DMS 273 (cell line): ENCODE measurements around the gene ZDHHC24.
"Not testable (repeated sequence)": the region's sequence is repeated elsewhere in the genome, so short reads cannot be mapped to it uniquely, and the experiment has no call there.

Experiments used
- DNase-seq: peaks from one replicate; lab custom pipeline; 2025; ENCODE audit not compliant: unreplicated experiment; lab: John Stamatoyannopoulos, UW

Gene ZDHHC24

DNA sequence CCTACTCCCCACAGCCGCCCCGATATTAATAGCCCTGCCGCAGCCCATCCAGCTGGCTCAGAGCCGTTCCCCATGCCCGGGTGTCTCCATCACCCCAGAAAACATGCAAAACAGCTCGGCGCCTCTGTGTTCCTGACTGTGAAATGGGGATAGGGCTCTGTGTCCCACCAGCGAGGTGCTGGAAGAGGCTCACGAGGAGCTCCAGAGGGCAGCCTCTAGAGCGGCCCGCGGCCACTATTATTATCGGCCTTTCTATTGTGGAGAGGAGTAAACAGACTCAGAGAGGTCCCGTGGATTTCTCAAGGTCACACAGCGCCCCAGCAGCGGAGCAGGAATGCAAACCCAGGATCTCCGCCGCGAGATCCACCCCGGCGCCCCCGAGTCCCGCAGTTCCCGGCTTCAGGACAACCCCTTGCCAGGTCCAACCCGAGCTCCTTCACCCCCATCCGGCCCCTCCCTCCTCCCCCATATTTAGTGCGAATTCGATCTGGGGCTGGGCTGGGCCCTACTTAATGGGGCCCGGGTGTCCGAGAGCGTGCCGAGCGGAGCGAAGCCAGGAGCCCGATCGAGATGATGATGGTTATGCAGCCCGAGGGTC lies 619 bp upstream of the ZDHHC24 start, which contains the start of gene ACTN3:
Gene ACTN3 (plus strand): TSS at position 536 of the 598 bp plus-strand sequence. CDS start 35 bp downstream, at position 571.
- peak; percentile 53 for DNase-seq

DNA sequence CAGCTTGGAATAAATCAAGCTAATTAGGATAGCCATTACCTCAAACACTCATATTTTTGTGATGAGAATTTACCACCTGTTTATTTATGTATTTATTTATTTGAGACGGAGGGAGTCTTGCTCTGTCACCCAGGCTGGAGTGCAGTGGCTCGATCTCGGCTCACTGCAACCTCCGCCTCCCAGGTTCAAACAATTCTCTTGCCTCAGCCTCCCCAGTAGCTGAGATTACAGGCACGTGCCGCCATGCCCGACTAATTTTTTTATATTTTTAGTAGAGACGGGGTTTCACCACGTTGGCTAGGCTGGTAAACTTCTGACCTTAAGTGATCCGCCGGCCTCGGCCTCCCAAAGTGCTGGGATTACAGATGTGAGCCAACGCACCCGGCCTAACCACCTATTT lies 896 bp downstream of the ZDHHC24 start:
- DNase-seq = not testable (repeated sequence)

DNA sequence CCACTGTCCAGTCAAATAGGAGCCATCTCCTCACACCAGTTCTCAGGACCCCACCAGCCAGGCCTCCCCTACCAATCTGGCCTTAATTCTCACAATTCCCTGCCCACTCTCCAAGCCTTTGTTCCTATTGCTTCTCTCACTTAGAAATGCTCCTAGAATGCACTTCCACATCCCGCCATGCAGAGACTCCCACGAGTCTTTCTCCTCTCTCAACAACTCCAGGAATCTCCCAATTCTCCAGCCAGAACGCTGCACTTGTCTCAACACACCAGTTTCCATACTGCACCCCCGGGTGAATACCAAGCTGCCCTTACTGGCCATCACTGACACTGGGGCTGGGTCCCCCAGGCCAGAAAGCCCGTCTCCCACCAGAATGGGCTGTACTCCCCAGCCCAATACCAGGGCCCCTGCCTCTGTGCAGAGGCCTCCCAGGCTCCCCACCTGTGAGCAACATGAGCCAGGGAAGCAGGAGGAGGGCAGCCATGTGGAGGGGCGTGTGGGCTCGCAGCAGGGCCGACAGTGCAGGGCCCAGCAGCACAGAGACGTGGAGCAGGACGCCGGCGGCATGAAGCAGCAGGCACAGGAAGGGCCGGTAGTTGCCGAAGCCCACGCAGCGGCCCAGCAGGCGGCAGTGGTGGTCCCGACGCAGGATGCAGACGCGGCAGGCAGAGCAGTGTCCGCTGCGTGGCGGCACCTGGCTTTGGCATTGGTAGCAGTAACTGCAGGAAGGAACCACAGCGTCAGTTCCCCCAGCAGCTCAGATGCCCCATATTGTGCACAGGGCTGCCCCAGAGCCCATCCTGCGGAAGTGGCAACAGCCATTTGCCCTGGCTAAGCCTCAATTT lies 2.4 kb downstream of the ZDHHC24 start:
- no peak for DNase-seq

DNA sequence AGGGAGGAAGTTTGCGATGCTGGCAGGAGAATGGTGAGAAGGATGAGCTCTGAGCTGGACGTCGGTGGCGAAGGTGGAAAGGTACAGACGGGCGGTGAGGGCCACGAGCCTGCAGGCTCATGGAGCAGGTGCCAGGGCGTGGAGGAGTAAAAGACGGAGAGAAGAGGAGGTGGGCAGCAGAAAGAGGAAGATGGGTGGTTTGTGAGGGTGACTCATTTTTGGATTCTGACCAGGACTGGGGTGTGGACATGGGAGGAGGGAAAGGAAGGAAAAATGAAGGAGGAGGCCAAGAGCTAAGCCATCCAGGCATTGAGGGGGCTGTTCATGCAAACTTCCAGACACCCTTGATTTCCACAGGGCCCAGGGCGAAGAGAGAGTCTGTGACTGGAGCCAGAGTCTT lies 3.5 kb downstream of the ZDHHC24 start:
- no peak for DNase-seq

DNA sequence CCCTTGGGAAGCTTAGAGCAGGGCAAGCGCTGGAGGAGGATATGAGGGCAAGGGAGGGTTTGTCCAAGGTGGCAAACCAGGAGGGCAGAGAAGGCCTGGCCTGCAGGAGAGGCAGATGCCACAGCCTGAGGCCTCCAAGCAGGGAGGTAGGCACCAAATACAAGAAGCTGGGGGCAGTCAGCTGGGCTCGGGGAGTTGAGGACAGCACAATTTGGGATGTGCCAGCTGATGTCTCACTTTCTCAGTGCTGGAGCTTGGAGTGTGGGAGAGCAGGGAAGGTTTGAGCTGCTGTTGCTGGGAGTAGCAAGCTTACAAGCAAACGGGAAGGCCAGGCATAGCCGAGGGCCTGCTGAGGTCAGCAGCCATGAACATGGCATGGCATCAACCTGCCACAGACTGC lies 4.0 kb downstream of the ZDHHC24 start:
- no peak for DNase-seq

DNA sequence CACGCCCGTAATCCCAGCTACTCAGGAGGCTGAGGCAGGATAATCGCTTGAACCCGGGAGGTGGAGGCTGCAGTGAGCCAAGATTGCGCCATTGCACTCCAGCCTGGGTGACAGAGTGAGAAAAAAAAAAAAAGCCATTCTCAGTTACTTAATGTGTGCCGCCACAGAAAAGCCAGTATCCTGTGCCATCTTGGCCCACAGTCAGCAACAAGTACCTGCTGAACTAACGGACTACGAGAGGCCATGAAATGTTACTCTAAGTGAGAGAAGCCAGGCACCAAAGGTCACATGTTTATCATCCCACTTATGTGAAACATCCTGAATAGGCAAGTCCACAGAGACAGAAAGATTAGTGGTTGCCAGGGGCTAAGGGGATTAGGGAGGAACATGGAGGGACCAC lies 5.2 kb downstream of the ZDHHC24 start:
- DNase-seq = not testable (repeated sequence)

DNA sequence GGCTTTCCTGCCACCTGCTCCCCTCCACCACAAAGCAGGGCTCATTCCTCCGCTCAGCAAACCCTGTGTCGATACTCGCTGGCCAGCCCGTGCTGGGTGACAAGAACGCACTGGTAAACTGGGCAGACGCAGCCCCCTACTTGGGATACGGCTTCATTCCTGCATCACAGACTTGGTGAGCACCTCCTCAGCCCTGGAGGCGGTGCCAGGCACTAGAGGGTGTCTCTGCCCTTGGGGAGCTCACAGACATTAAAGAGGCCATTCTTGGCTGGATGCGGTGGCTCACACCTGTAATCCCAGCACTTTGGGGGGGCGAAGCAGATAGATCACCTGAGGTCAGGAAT lies 6.0 kb downstream of the ZDHHC24 start:
- no peak for DNase-seq

DNA sequence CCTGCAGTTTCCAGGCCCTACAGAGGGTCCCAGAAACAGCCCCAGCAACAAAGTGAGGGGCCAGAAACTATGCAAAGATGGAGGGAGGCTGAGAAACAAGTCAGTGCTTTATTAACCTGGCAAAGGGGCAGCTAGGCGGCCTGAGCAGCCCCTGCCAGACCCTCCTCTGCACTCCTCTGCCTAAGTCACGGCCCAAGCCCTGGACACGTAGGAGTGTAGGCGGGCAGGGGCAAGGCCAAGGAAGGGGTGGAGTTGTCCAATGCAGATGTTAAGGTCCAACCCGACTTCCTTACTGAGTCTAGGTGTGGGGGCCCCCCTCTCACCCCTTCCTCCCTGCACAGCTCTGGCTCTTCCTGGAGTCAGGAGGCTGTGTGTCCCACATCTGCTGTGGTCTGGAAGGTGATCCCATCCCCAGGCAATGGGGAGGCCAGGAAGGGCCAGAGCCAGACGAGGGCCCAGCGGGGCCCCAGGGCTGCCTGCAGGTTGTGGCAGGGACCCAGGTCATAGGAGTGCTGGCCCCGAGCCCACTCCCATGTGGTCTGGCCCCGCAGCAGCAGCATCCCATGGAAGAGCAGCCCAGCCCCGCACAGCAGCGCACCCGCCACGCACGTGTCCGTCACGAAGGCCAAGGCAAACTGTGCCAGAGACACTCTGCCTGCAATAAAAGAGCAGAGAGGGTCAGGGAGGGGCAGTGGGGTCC lies 6.5 kb downstream of the ZDHHC24 start:
- DNase-seq = no peak

DNA sequence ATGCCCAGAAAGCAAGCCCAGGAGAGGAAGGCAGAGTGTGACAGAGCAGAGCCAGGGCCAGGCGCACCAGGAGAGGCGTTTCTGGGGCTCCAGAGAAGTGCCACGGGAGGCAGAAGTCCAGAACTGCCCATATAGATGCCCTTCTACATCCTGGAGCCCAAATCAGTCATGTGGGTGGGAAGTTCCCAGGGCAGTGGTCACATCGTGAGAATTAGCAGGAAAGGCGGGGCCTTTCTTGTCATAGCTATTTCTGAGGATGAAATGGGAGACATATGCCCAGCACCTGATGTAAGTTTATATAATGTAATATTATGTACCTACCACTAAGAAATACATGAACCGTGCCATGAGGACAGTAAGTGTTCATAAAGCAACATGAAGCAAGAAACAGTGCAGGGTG lies 13.1 kb downstream of the ZDHHC24 start:
- DNase-seq = no peak

DNA sequence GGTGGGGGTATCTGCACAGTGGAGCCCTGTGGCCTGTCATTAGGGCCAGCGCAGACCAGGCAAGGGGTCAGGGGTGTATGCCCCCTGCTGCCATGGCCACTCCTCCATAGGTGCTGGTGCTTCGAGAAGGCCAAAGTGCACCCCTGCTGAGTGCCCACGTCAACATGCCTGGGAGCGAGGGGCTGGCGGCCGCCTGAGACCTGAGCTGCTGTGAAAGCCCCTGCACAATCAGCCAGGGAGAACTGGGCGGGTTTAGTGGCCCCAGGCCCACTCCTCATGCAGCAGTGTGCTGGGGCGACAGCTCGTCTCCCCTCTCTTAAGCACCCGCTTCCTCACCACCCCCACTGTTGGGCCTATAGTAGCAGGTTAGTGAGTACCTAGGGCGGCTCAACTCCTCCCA lies 14.0 kb downstream of the ZDHHC24 start:
- DNase-seq = no peak

DNA sequence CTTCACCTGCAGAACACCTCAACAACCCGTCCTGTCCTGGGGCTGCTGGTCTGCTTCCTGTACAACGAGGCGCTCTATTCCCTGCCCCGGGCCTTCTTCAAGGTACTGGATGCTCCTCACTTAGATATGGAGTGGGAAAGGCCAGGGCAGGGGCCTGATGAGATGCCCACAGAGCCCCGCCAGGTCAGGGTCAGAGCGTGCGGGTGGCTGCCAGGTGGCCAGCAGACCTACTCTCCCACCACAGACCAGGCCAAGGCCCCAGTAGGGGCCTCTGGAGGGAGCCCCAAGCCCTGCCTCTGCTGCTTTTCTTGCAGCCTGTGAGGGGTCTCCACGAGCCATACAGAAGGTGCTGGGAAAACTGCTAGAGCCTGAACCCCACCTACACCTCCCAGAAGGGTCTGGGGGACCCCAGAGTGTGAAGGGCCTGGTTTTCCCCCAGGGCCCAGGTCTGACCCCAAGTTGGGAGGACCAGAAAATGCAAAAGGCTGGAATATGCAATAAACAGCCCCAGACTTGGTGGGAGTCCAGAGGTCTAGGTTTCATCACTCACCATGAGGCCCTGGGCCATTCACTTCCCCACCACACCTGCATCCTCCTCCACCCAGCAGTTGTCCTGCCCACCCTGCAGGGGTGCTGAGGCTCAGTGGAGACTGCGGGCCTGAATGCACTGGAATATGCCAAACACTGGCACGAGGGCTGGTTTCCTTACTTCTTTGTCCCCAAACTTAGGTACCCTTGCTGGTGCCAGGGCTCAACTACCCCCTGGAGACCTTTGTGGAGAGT lies 14.7 kb downstream of the ZDHHC24 start:
- DNase-seq = no peak

DNA sequence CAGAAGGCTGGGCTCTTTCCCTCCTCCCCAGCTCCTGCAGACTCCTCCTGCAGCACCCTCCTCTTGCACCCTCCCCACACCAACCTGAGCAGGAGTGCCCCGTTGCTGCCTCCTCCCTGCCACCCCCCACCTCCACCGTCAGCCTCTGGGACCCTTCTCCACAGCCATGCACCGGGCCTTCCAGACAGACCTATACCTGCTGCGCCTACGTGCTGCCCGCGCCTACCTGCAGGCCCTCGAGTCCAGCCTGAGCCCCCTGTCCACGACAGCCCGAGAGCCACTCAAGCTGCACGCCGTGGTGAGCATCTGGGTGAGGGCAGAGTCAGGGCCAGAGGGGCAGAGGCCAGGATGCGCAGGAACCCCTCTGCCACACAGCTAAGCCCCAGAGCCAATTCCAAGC lies 16.2 kb downstream of the ZDHHC24 start:
- DNase-seq = no peak

DNA sequence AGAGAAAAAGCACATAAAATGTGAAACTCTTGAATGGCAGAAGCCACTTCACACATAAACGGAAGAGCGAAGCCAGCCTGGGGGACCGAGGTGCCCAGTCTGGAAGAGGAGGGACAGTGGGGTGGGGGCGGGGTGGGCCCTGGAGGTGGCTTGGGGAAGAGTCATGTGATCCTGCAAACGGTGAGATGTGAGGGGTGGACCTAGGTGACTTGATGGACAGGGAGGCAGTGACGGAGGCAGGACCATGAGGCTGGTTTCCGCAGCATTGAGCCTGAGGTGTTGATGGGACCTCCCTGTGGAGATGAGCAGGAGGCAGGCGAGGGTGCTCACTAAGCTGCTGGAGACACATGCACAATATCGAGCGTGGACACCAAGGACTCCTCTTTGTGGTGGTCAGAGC lies 16.8 kb downstream of the ZDHHC24 start:
- no peak for DNase-seq

DNA sequence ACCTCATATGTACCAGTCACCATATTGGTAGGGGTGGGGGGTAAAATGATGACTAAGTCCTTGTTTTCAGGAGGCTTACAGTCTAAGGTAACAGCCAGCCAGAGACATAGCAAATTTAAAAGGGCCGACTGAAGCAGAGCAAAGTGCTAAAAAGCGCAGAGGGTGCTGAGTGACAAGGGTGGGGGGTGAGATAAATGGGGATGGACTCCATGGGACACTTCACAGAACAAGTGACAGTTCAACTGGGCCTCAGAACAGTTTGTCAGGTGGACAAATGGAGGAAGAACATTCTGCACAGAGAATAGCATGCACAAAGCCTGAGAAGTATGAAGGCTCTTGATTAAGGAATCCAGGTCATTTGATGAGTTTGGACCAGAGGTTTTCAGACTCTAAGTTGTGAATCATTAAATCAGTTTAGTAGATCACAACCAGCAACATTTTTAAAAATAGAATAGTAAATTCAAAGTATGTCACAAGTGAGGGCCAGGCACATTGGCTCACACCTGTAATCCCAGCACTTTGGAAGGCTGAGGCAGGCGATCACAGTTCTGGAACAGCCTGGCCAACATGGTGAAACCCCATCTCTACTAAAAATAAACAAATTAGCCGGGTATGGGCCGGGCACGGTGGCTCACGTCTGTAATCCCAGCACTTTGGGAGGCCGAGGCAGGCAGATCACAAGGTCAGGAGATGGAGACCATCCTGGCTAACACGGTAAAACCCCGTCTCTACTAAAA lies 21.4 kb downstream of the ZDHHC24 start:
- DNase-seq = no peak

DNA sequence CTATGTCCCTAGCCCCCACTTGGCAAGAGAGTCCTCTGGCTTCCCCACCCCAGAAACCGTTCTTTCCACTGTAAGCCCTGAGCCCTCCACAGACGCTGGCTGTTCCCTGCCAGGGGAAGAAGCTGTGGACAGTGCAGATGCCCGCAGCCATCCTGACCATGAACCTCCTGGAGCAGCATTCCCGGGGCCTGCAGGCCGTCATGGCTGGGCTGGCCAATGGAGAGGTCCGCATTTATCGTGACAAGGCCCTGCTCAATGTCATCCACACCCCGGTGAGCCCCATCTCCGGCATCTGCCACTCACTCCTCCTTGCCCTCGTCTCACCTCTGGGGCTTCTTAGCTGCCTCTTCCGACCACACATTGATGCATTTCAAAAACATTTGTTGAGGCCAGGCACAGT lies 22.2 kb downstream of the ZDHHC24 start:
- DNase-seq = no peak

DNA sequence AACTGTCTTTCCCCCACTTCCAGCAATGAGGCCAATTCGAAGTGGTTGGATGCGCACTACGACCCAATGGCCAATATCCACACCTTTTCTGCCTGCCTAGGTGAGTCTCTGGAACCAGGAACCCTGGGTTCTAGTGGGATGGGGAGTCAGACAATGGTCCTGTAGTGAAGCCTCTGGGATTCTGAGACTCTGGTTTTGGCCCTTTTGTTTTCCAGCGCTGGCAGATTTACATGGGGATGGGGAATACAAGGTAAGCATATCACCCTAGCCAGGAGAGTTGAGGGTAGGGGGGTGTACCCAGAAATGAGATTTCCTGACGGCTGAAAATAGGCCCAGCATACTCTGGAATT lies 34.9 kb downstream of the ZDHHC24 start:
- DNase-seq = no peak

DNA sequence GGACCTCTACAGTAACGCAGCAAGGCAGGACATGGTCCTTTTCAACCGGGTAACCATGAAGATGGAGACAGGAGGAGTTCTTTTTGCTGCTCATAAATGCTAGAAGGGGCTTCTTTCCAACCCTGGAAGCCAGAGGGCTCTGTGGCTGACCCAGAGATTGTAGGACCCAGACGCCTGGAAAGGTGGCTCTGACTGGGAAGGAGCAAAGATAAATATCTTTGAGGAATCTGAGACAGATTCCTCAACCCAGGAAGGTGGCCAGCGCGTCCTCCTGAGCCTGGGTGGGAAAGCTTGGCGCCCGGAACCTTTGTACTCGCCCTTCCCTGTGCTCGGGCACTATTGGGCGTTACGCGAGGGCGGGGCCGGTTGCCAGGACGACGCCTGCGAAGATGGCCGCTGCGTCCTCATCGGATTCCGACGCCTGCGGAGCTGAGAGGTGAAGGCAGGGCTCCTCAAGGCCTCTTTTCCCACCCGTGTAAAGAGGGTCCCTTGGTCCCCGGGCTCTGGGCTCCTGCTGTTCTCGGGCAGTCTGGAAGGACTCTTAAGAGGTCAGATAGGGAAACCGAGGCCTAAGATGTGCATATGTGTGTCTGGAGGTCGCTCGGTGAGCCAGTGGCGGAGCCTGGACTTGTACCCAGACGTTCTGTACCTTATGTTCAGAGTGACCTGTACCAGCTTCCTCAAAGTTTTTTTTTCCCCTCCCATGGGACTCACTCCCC lies 35.4 kb downstream of the ZDHHC24 start, which contains the start of gene BBS1:
Gene BBS1 (plus strand): TSS at position 365 of the 719 bp plus-strand sequence. CDS start 25 bp downstream, at position 390.
- DNase-seq = peak; percentile 91

DNA sequence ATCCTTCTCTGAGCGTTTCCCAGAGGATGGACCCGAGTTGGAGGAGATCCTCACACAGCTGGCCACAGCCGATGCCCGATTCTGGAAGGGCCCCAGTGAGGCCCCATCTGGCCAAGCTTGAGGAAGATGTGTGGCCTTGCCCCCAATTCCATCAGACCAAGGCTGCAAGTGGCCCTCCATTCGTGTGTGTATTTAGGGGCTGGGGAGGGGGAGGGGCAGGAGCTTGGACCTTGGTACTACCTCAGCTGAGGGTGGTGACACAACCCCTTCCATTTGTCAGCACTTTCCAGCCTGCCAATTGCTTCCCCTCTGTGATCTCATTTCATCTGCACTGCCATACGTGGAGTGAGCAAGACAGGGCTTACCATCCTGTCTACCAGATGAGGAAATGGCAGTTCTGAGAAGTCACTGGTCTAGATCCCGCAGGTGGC lies 36.7 kb downstream of the ZDHHC24 start:
- DNase-seq = peak; percentile 41

DNA sequence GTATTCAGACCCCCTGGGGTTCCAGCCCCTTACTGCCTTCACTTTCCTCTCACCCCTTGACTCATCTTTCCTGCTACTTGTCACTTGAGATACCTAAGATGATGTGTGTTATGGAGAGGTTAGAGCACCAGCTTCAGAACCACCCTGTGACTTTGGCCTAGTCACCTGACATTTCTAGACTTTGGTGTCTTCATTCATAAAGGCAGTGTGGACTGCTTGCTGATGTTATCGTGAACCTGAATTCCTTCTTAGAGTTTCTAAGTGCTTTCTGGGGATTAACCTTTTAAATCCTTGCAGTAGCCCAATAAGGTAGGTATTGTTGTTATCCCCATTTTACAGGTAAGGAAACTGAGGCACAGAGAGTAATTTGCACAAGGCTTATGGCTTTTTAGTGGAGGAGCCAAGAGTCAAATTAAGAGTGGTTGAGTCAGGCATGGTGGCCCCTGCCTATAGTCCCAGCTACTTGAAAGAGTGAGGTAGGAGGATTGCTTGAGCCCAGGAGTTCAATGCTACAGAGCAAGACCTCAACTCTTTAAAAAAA lies 40.5 kb downstream of the ZDHHC24 start:
- DNase-seq = no peak

DNA sequence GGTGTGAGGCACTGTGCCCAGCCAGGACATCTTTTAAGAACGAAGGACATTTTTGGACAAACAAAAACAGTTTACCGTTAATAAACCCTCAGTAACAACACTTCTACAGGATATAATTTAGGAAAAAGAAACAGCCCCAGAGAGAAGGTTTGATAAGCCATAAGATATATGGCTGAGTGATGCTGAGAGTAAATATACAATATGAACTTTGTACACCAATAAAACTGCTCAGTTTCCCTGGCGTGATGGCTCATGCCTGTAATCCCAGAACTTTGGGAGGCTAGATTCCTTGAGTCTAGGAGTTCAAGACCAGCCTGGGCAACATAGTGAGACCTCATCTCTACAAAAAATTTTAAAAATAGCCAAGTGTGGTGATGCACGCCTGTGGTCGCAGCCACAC lies 47.3 kb downstream of the ZDHHC24 start:
- DNase-seq = no peak
